H1 (cell line): ENCODE results near the gene RAPH1. TPM values are rescaled to one million over a fixed set of nuclear protein-coding genes. Genes with fewer than 3 reads are reported as not detected.

Experiments used
- CTCF ChIA-PET: fragments of 300-600 bp; sonication (Branson Sonifier 250); formaldehyde crosslinking; loops from one replicate; lab custom pipeline; 2021; ENCODE audit not compliant: partially characterized antibody; lab: Charles Lee
- POLR2A ChIA-PET: fragments of 300-600 bp; sonication (Branson Sonifier 250); formaldehyde crosslinking; loops from one replicate; lab custom pipeline; 2021; ENCODE audit warnings: inconsistent platforms; ENCODE audit not compliant: partially characterized antibody; lab: Charles Lee
- DNase-seq, 2 experiments: peaks; one replicate each; pipeline versions ENCODE4 v3.0.0 to v3.0.0-alpha.2; 2010 to 2022; ENCODE audit warnings: low spot score in 2 of 2, low read depth in 1 of 2, mixed read lengths in 1 of 2
- FAIRE-seq: peaks from 2 replicates; lab custom pipeline; 2011; peaks lifted over from hg19 to GRCh38; lab: Jason Lieb, UNC
- H2AFZ ChIP-seq: 2 replicates; pipeline ENCODE4 v1.8.1; 2012; ENCODE audit warnings: low read length, inconsistent platforms
- H2AK5ac ChIP-seq: 2 replicates; pipeline ENCODE4 v1.6.1; 2013; ENCODE audit warnings: low read depth, low read length
- H2BK120ac ChIP-seq: replicated peaks from 2 replicates; pipeline ENCODE3; 2013; ENCODE audit warnings: low read depth, low read length, inconsistent platforms
- H2BK12ac ChIP-seq: 2 replicates; pipeline ENCODE4 v1.6.1; 2013; ENCODE audit warnings: low read depth, low read length
- H2BK15ac ChIP-seq: 2 replicates; pipeline ENCODE4 v1.6.1; 2013; ENCODE audit warnings: low read length
- H2BK20ac ChIP-seq: 2 replicates; pipeline ENCODE4 v1.6.1; 2013; ENCODE audit warnings: low read length
- H2BK5ac ChIP-seq: 2 replicates; pipeline ENCODE4 v1.6.1; 2013; ENCODE audit warnings: low read depth, low read length
- H3K14ac ChIP-seq: 2 replicates; pipeline ENCODE4 v1.6.1; 2013; ENCODE audit warnings: inconsistent platforms; ENCODE audit not compliant: insufficient read length
- H3K18ac ChIP-seq: 2 replicates; pipeline ENCODE4 v1.6.1; 2013; ENCODE audit warnings: low read length; ENCODE audit errors: extremely low read depth
- H3K23ac ChIP-seq: 2 replicates; pipeline ENCODE4 v1.6.1; 2013; ENCODE audit warnings: inconsistent platforms; ENCODE audit not compliant: insufficient read length
- H3K23me2 ChIP-seq: 2 replicates; pipeline ENCODE4 v1.6.1; 2013; ENCODE audit warnings: low read depth, low read length
- H3K27ac ChIP-seq: 2 replicates; pipeline ENCODE4 v1.6.1; 2011; ENCODE audit warnings: low read depth, low read length, inconsistent platforms
- H3K27me3 ChIP-seq, 4 experiments: replicated peaks in 1 of 4; 1 replicate in 1 of 4; 2 replicates in 3 of 4; pipeline versions ENCODE4 v1.6.1 to v1.8.1; 2011 to 2013; ENCODE audit warnings: low read length in 3 of 4, mild to moderate bottlenecking in 3 of 4, inconsistent platforms in 2 of 4, mixed read lengths in 2 of 4, moderate library complexity in 1 of 4; ENCODE audit not compliant: control insufficient read depth in 3 of 4, insufficient read depth in 3 of 4; ENCODE audit errors: extremely low read depth in 1 of 4
- H3K36me3 ChIP-seq, 4 experiments: 2 replicates each; pipeline versions ENCODE4 v1.6.1 to v1.8.1; 2011 to 2013; ENCODE audit warnings: mild to moderate bottlenecking in 4 of 4, low read length in 3 of 4, moderate library complexity in 2 of 4, control low read depth in 1 of 4, inconsistent platforms in 1 of 4; ENCODE audit not compliant: insufficient read depth in 4 of 4, control insufficient read depth in 2 of 4
- H3K4ac ChIP-seq: replicated peaks from 2 replicates; pipeline ENCODE3; 2013; ENCODE audit warnings: low read length, low read depth, mixed read lengths, inconsistent platforms; ENCODE audit not compliant: insufficient read length
- H3K4me1 ChIP-seq, 4 experiments: replicated peaks in 1 of 4; 1 replicate in 1 of 4; 2 replicates in 3 of 4; pipeline versions ENCODE4 v1.6.1 to v1.8.1; 2011 to 2013; ENCODE audit warnings: low read length in 3 of 4, inconsistent platforms in 2 of 4, mixed read lengths in 1 of 4; ENCODE audit not compliant: insufficient read depth in 4 of 4, control insufficient read depth in 3 of 4
- H3K4me2 ChIP-seq, 2 experiments: 2 replicates each; pipeline versions ENCODE4 v1.6.1 to v1.8.1; 2011 to 2013; ENCODE audit warnings: low read depth in 2 of 2, low read length in 2 of 2, control low read depth in 1 of 2, inconsistent platforms in 1 of 2, mild to moderate bottlenecking in 1 of 2; ENCODE audit not compliant: insufficient read depth in 1 of 2
- H3K4me3 ChIP-seq, 4 experiments: fragments of 200-600, 300-600 bp in 1 of 4; sonication (generic), shearing (Covaris generic), sonication (Bioruptor Twin) in 1 of 4; 2 replicates each; pipeline versions ENCODE4 v1.5.1 to v1.8.1; 2011 to 2016; ENCODE audit warnings: low read length in 4 of 4, low read depth in 3 of 4, control low read depth in 2 of 4, inconsistent platforms in 2 of 4, mild to moderate bottlenecking in 2 of 4, mixed read lengths in 1 of 4, moderate library complexity in 1 of 4; ENCODE audit not compliant: insufficient read depth in 2 of 4; ENCODE audit errors: extremely low read depth in 1 of 4
- H3K56ac ChIP-seq: replicated peaks from 2 replicates; pipeline ENCODE3; 2013; ENCODE audit warnings: low read depth, mild to moderate bottlenecking, mixed read lengths, low read length, inconsistent platforms; ENCODE audit not compliant: insufficient read length
- H3K79me1 ChIP-seq: 2 replicates; pipeline ENCODE4 v1.6.1; 2013; ENCODE audit warnings: low read depth, low read length, control low read depth
- H3K79me2 ChIP-seq, 2 experiments: 2 replicates each; pipeline versions ENCODE4 v1.6.1 to v1.8.1; 2012 to 2013; ENCODE audit warnings: low read length in 2 of 2, mild to moderate bottlenecking in 2 of 2, inconsistent platforms in 1 of 2; ENCODE audit not compliant: insufficient read depth in 2 of 2, control insufficient read depth in 1 of 2
- H3K9ac ChIP-seq, 4 experiments: replicated peaks in 1 of 4; 1 replicate in 1 of 4; 2 replicates in 3 of 4; pipeline versions ENCODE4 v1.6.1 to v1.8.1; 2011 to 2013; ENCODE audit warnings: low read depth in 3 of 4, low read length in 3 of 4, control low read depth in 2 of 4, mild to moderate bottlenecking in 2 of 4, moderate library complexity in 2 of 4, inconsistent platforms in 1 of 4; ENCODE audit errors: extremely low read depth in 1 of 4
- H3K9me3 ChIP-seq, 2 experiments: 2 replicates each; pipeline versions ENCODE4 v1.6.1 to v1.8.1; 2012 to 2013; ENCODE audit warnings: mild to moderate bottlenecking in 2 of 2, moderate library complexity in 2 of 2, control low read depth in 1 of 2, inconsistent platforms in 1 of 2, low read depth in 1 of 2, low read length in 1 of 2, mixed read lengths in 1 of 2; ENCODE audit not compliant: insufficient read depth in 2 of 2
- H4K20me1 ChIP-seq, 2 experiments: replicated peaks in 1 of 2; 2 replicates each; pipeline versions ENCODE3 to v1.8.1; 2011 to 2013; ENCODE audit warnings: inconsistent platforms in 2 of 2, low read length in 2 of 2, mild to moderate bottlenecking in 1 of 2; ENCODE audit not compliant: insufficient read depth in 2 of 2, control insufficient read depth in 1 of 2
- H4K5ac ChIP-seq: 2 replicates; pipeline ENCODE4 v1.6.1; 2013; ENCODE audit warnings: low read length, low read depth, mixed read lengths, inconsistent platforms; ENCODE audit not compliant: insufficient read length
- H4K8ac ChIP-seq: 2 replicates; pipeline ENCODE4 v1.8.0; 2013; ENCODE audit warnings: mild to moderate bottlenecking, moderate library complexity, low read length, inconsistent platforms; ENCODE audit not compliant: insufficient read depth; ENCODE audit errors: extremely low read depth
- H4K91ac ChIP-seq: replicated peaks from 2 replicates; pipeline ENCODE3; 2013; ENCODE audit warnings: low read length, mixed read lengths, inconsistent platforms; ENCODE audit not compliant: insufficient read length
- WGBS, 2 experiments: shearing (Covaris generic) in 1 of 2; methylation state at CpG; one replicate each; pipeline versions ENCODE4 v1.1.6 to v1.1.7; 2013 to 2015; ENCODE audit warnings: low lambda C conversion rate in 2 of 2, mixed read lengths in 2 of 2, inconsistent platforms in 1 of 2, low coverage in 1 of 2, missing lambda C conversion rate in 1 of 2; ENCODE audit not compliant: insufficient replicate concordance in 2 of 2, insufficient coverage in 1 of 2, insufficient read length in 1 of 2; ENCODE audit errors: extremely low coverage in 1 of 2, missing lambda C conversion rate in 1 of 2; 5-methylcytosine and 5-hydroxymethylcytosine counted together
- polyA plus RNA-seq, 7 experiments: library from polyadenylated mRNA; depleted of rRNA in 3 of 7; stranded (reverse) in 5 of 7; unstranded in 2 of 7; fragments of >200 nt in 5 of 7; fragments of 200-250 nt in 2 of 7; gene quantifications; 1 replicate in 5 of 7; 2 replicates in 1 of 7; 4 replicates in 1 of 7; pipeline versions ENCODE4 v1.2.1 to v1.2.3, GENCODE V29; 2011 to 2013; ENCODE audit warnings: missing spikeins in 2 of 7, mixed read lengths in 2 of 7
- total RNA-seq: library from RNA; stranded (reverse); fragmentation: NEBNext Ultra II Directional; extraction: Animal tissue kit (Norgen Biotek cat#: 25700); gene quantifications from 2 replicates; pipeline ENCODE4 v1.2.1, GENCODE V29; 2021

The RAPH1 gene
- total and polyA plus RNA-seq, 2 of the 8 experiments (the other 6 are each of a cell fraction or from before 2014, with no cell fraction given) = 3.8 to 27.4 TPM

DNA sequence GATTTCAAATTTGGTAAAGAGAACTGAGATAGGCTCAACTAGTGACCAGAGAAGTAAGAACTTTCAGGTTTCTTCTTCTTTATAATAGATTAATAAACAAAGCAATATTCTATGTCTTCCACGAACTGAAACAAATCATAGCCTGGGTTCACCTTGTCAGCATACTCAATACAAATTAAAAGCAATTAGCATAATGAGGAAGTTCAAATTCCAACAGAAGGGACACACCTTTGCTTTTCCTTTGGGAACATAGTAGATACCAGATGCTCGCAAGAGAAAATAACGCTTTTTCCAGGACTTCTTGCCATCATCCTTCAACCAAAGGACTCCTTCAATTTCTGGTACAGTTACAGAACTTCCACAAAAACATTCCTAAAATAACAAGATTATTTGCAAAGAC is 79.9 kb downstream of the RAPH1 start:
- Histone ChIP-seq H2BK20ac (no peak overlapping the region), H3K27ac (no peak overlapping the region), H3K27me3 (no peaks in the 10 kb centered on the region), H3K23me2 (no peaks in the 10 kb centered on the region), H4K91ac (no peak overlapping the region), H3K18ac (no peak overlapping the region), H3K56ac (no peak overlapping the region), H3K79me2 (no peaks in the 10 kb centered on the region), H3K23ac (no peak overlapping the region), H4K20me1 (no peaks in the 10 kb centered on the region), H4K8ac (no peak overlapping the region), H2BK12ac (no peak overlapping the region), H2AFZ (no peak overlapping the region), H3K9me3 (no peaks in the 10 kb centered on the region), H2AK5ac (no peak overlapping the region), H2BK15ac (no peak overlapping the region), H3K79me1 (no peaks in the 10 kb centered on the region), H3K4ac (no peak overlapping the region), H4K5ac (no peak overlapping the region), H2BK120ac (no peak overlapping the region), H2BK5ac (no peak overlapping the region), H3K4me3 (no peak overlapping the region), H3K9ac (no peak overlapping the region), H3K36me3 (peaks cover 0 to 36% (median 7%) of the 10 kb centered on the region in 4 experiments; a peak in 6 of 8 replicates), H3K14ac (no peak overlapping the region), H3K4me2 (no peak overlapping the region), H3K4me1 (no peaks in the 10 kb centered on the region)
- DNase-seq (no peak), FAIRE-seq (no peak)
- ChIA-PET CTCF (interaction anchor here (0.6 to 4.0 kb wide), 9 partner anchors 9 to 559 kb away, joined by 3 to 25 read pairs (median 3); no protein-coding TSS in a partner anchor), POLR2A (no interaction called here)
- WGBS, 2 experiments = 96% methylated on average over 3 of the region's 3 CpGs; no CpG with 5 or more reads in 1 of the 2 experiments
